ENCODE results near the gene SLC10A6.

DNA sequence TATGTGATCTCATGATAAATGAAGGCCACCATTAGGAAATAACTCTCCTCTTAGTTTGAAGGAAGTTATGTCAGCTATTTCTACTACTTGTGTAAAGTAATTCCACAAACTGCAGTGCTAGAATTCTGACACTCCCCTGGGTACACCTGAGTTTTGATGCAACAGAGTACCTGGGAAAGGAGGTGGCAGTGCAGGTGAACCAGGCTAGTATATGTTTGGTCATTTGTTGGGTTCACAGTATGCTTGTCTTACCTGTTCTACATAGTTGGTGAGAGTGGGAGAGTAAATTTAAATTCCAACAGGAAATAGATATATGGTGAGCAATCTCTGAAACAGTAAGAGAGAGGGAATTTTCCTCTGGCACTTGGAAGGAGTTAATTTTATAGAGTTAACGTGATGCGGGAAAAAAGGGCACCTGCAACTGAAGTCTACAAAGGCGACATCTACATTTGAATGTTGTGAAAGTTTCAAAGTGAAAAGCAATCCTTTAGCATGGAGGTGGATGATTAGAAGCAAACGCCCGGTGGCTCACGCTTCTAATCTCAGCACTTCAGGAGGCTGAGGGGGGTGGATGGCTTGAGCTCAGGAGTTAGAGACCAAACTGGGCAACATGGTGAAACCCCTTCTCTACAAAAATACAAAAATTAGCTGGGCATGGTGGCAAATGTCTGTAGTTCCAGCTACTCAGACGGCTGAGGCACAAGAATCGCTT lies 8.3 kb upstream of the SLC10A6 start:
- TF ChIP-seq POLR2AphosphoS5 (IDR thresholded peaks at IDR 0.05; ENCODE audit: borderline replicate concordance, low read depth, low read length), result no peak
- no peak for TF ChIP-seq FOXP2 (optimal IDR thresholded peaks at IDR 0.05; ENCODE audit: control extremely low read depth, extremely low read length, insufficient read depth)
- TF ChIP-seq EZH2 (IDR thresholded peaks at IDR 0.05), result no peak
